Measurements from ENCODE around the gene C2orf81. TPM values are rescaled to one million over a fixed set of nuclear protein-coding genes. Genes with fewer than 3 reads are reported as not detected.
"Not testable (repeated sequence)": the region's sequence is repeated elsewhere in the genome, so short reads cannot be mapped to it uniquely, and the experiment has no call there.

C2orf81 gene
- total RNA-seq, 4 donors from 2014 or later: 0.34 to 2.4 (median 1.2) TPM

- DNase-seq (ENCODE audit: low spot score in 2 of 2): no peak
- H3K4me3 ChIP-seq (ENCODE audit: low read depth, poor library complexity, severe bottlenecking): no peak overlapping the region
- 20 to 51% methylated on average over 2 to 7 of the region's 7 CpGs for WGBS, 2 donors
- intact Hi-C loops (cut with DNase I; ENCODE audit: low total_unique reads): no loop called here
- TF ChIP-seq POLR2A (IDR thresholded peaks at IDR 0.05) (no peak), CTCF (IDR thresholded peaks at IDR 0.05) (no peak)
These were observed 4.1 kb upstream of the C2orf81 start for GRCh38 chr2:74425523-74425922.

- no peak overlapping the region for H3K4me3 ChIP-seq (ENCODE audit: low read depth, poor library complexity, severe bottlenecking)
- 75 to 80% methylated on average over 4 to 5 of the region's 5 CpGs for WGBS, 2 donors
- no peak for DNase-seq (ENCODE audit: low spot score in 2 of 2)
- intact Hi-C loops (cut with DNase I; ENCODE audit: low total_unique reads): no loop called here
- TF ChIP-seq CTCF (IDR thresholded peaks at IDR 0.05): no peak
- no peak for TF ChIP-seq POLR2A (IDR thresholded peaks at IDR 0.05)
These were observed 3.6 kb upstream of the C2orf81 start for GRCh38 chr2:74424995-74425406.

- intact Hi-C loops (cut with DNase I; ENCODE audit: low total_unique reads): no loop called here
- TF ChIP-seq POLR2A (IDR thresholded peaks at IDR 0.05) (no peak), CTCF (IDR thresholded peaks at IDR 0.05) (no peak)
- WGBS, 2 donors: 76% methylated on average over 5 of the region's 5 CpGs
- no peak for DNase-seq (ENCODE audit: low spot score in 2 of 2)
- no peak overlapping the region for H3K4me3 ChIP-seq (ENCODE audit: low read depth, poor library complexity, severe bottlenecking)
These were observed 2.9 kb upstream of the C2orf81 start for GRCh38 chr2:74424139-74424992.

- intact Hi-C loops (cut with DNase I; ENCODE audit: low total_unique reads): no loop called here
- no peak overlapping the region for H3K4me3 ChIP-seq (ENCODE audit: low read depth, poor library complexity, severe bottlenecking)
- DNase-seq (ENCODE audit: low spot score in 2 of 2): no peak
- no peak for TF ChIP-seq POLR2A (IDR thresholded peaks at IDR 0.05)
- no peak for TF ChIP-seq CTCF (IDR thresholded peaks at IDR 0.05)
- WGBS, 2 donors: 71 to 84% methylated on average over 9 of the region's 9 CpGs
These were observed 2.0 kb upstream of the C2orf81 start for GRCh38 chr2:74423231-74424095.

- intact Hi-C loops (cut with DNase I; ENCODE audit: low total_unique reads); DNase-seq (ENCODE audit: low spot score in 2 of 2); H3K4me3 ChIP-seq (ENCODE audit: low read depth, poor library complexity, severe bottlenecking): not testable (repeated sequence)
These were observed 846 bp downstream of the C2orf81 start for GRCh38 chr2:74420443-74421103.

GRCh38 chr2:74420006-74420405 is 1.4 kb downstream of the C2orf81 start:
- no peak for DNase-seq (ENCODE audit: low spot score in 2 of 2)
- intact Hi-C loops (cut with DNase I; ENCODE audit: low total_unique reads): no loop called here
- WGBS, 2 donors: 87 to 91% methylated on average over 2 of the region's 2 CpGs
- no peak overlapping the region for H3K4me3 ChIP-seq (ENCODE audit: low read depth, poor library complexity, severe bottlenecking)
- no peak for TF ChIP-seq CTCF (IDR thresholded peaks at IDR 0.05)
- no peak for TF ChIP-seq POLR2A (IDR thresholded peaks at IDR 0.05)

More at GRCh38 chr2:74420443-74421103, 846 bp downstream of the C2orf81 start:
- WGBS, 2 donors: 81 to 84% methylated on average over 19 of the region's 19 CpGs

All from lower leg skin (tissue), 4 donors.